IMR-90 (cell line): Measurements from ENCODE around the gene COX7A1.

Source experiments
- CEBPB ChIP-seq: IDR thresholded peaks from 2 replicates; pipeline ENCODE4 v1.6.1; 2012; ENCODE audit warnings: low read depth, low read length, improper control_type of control experiment
- CHD1 ChIP-seq: IDR thresholded peaks from 2 replicates; pipeline ENCODE4 v1.6.1; 2012; ENCODE audit warnings: low read depth, low read length, improper control_type of control experiment
- CTCF ChIP-seq: conservative IDR thresholded peaks from 2 replicates; pipeline ENCODE4 v1.5.1; 2012; ENCODE audit warnings: mild to moderate bottlenecking, low read depth, low read length, improper control_type of control experiment
- FOS ChIP-seq: fragments of 150-350 bp; IDR thresholded peaks from 2 replicates; pipeline ENCODE4 v1.6.1; 2016; ENCODE audit warnings: low read depth, low read length
- MAZ ChIP-seq: IDR thresholded peaks from 2 replicates; pipeline ENCODE4 v1.6.1; 2012; ENCODE audit warnings: low read depth, mild to moderate bottlenecking, low read length, improper control_type of control experiment, moderate library complexity, borderline replicate concordance
- MXI1 ChIP-seq: IDR thresholded peaks from 2 replicates; pipeline ENCODE4 v1.6.1; 2012; ENCODE audit warnings: low read depth, mild to moderate bottlenecking, low read length, moderate library complexity, borderline replicate concordance
- POLR2A ChIP-seq: IDR thresholded peaks from 2 replicates; pipeline ENCODE4 v1.6.1; 2012; ENCODE audit warnings: mild to moderate bottlenecking, low read depth, low read length
- RAD21 ChIP-seq: IDR thresholded peaks from 2 replicates; pipeline ENCODE4 v1.6.1; 2012; ENCODE audit warnings: low read length, improper control_type of control experiment
- RCOR1 ChIP-seq: IDR thresholded peaks from 2 replicates; pipeline ENCODE4 v1.6.1; 2012; ENCODE audit warnings: mild to moderate bottlenecking, low read length, improper control_type of control experiment; ENCODE audit not compliant: insufficient replicate concordance
- RFX5 ChIP-seq: IDR thresholded peaks from 2 replicates; pipeline ENCODE4 v1.8.0; 2012; ENCODE audit warnings: low read depth, mild to moderate bottlenecking, low read length, moderate library complexity

- TF ChIP-seq MXI1 (no peak), POLR2A (no peak), RFX5 (no peak), CTCF (no peak), FOS (no peak), MAZ (no peak), RCOR1 (no peak), CHD1 (no peak), CEBPB (no peak), RAD21 (no peak)
These were observed 45.9 kb upstream of the COX7A1 start for GRCh38 chr19:36198119-36198518.
